ENCODE data around the gene IVL. TPM values are rescaled to one million over a fixed set of nuclear protein-coding genes. Genes with fewer than 3 reads are reported as not detected.
A peak's percentile ranks its signal among the peaks of the same experiment; 100 is the strongest.

Gene IVL, protein sequence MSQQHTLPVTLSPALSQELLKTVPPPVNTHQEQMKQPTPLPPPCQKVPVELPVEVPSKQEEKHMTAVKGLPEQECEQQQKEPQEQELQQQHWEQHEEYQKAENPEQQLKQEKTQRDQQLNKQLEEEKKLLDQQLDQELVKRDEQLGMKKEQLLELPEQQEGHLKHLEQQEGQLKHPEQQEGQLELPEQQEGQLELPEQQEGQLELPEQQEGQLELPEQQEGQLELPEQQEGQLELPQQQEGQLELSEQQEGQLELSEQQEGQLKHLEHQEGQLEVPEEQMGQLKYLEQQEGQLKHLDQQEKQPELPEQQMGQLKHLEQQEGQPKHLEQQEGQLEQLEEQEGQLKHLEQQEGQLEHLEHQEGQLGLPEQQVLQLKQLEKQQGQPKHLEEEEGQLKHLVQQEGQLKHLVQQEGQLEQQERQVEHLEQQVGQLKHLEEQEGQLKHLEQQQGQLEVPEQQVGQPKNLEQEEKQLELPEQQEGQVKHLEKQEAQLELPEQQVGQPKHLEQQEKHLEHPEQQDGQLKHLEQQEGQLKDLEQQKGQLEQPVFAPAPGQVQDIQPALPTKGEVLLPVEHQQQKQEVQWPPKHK
- total RNA-seq, result not detected

DNA sequence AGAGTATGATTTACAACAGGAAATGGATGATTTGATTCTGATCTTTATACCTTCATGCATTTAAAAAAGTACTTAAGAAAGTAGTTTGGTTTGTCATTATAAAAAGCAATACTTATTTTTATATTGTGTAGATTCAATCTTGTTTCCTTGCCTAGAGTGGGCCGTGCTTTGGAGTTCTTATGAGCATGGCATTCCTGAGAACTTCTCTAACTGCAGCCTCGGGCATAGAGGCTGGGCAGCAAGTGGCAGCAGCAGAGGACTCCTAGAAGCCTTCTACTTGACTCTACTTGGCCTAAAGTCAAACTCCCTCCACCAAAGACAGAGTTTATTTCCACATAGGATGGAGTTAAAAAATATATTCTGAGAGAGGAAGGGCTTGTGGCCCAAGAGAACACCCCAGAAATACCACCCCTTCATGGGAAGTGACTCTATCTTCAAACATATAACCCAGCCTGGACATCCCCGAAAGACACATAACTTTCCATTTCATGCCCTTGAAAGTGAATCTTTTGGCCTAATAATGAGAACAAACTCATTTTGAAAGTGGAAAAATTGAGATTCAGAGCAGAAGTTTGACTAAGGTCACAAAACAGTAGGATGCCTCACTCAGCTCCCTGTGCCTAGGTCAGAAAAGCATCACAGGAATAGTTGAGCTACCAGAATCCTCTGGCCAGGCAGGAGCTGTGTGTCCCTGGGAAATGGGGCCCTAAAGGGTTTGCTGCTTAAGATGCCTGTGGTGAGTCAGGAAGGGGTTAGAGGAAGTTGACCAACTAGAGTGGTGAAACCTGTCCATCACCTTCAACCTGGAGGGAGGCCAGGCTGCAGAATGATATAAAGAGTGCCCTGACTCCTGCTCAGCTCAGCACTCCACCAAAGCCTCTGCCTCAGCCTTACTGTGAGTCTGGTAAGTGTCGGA is at the start of gene IVL:
TSS of gene IVL (plus strand) at position 861 of the 916 bp plus-strand sequence. CDS start 1,252 bp downstream, outside the sequence.
- no peak for DNase-seq (ENCODE audit: low read depth in 2 of 3, low spot score in 2 of 3)

DNA sequence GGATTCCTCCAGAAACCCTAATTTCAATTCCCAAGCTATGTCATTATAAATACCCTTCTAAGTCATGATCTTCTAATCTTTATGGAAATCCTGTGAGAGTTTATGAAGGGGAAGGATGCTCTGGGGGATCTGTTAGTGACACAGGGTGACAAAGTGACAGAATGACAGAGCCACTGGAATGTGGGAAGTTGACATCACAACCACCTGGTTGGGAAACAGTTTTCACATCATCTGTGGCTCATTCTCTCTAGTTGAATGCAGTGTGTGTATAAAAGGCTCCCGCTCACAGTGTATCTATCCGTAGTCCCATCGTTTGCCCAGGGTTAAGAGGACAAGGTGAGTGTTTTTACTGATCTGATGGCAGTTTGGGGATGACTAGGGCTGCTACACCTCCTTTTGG is 48.6 kb upstream of the IVL start, which contains the start of gene LCE7A:
TSS of gene LCE7A (plus strand) at position 301 of the 400 bp plus-strand sequence. CDS start 702 bp downstream, outside the sequence.
- DNase-seq (ENCODE audit: low read depth in 2 of 3, low spot score in 2 of 3), result no peak

DNA sequence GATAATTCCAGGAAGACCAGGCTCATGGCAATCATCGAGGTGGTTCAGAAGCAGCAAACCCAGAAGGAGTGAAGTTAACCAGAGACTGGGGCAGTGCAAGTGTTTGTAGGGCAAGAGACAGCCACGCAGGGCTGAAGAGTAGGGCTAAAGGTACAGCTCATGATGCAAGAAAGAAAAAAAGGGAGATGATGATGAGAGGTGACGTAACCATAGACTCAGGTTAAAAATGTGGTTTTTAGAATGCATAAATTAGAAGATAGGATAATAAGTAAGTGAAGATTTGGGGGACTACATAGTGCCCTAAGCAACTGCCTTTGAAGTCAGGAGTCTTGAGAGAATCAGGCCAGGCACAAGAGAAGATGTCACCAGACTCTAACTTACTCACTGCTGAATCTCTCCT is 48.2 kb upstream of the IVL start:
- no peak for DNase-seq (ENCODE audit: low read depth in 2 of 3, low spot score in 2 of 3)

DNA sequence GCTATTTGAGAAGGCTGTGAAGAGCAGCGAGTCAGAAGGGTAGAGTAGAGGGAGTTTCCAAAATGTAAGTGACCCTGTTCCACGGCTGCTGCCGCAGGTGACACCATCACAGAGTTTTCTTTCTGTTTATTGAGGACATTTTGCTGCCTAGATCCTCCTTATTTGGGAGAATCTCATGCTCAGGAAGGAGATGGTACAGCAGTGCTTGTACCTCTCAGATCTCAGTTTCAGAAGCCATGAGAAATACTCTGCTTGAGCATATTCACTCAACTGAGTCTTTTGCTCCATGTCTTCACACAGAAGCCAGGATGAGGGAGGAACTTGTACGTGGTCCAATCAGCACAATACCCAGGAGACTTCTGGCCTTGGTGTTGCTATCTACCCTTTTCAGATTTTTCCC is 47.0 kb upstream of the IVL start:
- no peak for DNase-seq (ENCODE audit: low read depth in 2 of 3, low spot score in 2 of 3)

DNA sequence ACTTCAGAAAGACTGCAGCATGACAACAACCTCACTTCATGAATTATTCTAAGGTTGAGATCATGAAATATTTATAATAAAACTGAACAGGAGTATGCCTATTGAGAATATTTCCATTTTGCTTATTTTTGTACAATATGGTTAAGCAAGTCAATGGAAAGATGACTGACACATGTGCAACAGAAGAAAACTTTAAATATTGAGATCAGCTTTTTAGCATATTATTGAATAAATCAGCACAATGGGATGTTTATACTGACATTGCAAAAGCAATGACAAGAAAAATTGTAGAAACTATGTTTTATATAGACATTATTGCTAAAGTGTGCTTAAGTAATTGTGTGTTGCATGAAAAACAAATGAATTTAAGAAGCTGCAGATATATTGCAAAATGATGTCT is 43.9 kb upstream of the IVL start:
- no peak for DNase-seq (ENCODE audit: low read depth in 2 of 3, low spot score in 2 of 3)

DNA sequence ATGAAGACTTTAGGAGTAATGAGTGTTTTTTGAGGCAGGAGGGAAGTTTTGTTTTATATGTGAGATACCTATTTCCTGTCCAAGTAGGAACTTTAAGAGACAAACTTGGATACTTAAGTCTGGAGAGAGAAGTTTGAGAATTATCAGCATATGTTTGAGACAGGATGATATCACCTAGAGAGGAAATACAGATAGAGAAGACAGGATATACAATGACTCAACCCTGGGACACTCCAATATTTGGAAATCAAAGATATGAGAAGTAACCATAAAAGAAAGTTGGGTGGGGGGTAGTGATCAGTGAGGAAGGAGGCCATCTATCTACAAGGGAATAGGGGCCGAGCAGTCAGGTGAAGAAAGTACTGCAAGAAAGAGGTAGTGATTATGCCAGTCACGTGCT is 42.0 kb upstream of the IVL start:
- no peak for DNase-seq (ENCODE audit: low read depth in 2 of 3, low spot score in 2 of 3)

DNA sequence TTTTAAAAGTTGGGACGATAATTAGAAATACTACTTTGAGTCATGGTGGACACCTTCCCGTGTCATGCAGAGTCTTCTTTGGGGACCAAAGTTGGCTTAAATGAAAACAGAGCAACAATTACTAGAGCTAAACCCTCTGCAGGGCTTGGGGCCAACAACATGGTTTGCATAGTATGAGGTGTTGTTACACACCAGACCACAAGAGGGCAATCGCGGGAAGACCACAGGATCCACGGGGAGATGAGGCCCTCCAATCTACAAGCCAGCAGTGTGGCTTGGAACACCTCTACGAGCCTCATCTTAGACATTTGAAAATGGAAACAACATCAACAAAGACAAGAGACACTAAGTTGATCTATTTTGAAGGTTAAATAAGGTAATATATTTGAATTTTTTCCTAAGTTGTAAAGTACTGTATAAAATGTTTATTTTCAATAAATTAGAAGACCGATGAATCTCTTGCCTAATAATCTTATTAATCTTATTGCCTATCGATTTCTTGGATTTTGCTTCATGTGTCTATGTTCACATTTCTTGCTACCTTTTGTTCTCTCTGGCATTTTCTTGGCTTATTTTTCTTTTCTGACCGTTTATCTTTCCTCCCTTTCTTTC is 38.4 kb upstream of the IVL start:
- peak; percentile 6 to 79 (median 51) for DNase-seq (ENCODE audit: low read depth in 2 of 3, low spot score in 2 of 3)

DNA sequence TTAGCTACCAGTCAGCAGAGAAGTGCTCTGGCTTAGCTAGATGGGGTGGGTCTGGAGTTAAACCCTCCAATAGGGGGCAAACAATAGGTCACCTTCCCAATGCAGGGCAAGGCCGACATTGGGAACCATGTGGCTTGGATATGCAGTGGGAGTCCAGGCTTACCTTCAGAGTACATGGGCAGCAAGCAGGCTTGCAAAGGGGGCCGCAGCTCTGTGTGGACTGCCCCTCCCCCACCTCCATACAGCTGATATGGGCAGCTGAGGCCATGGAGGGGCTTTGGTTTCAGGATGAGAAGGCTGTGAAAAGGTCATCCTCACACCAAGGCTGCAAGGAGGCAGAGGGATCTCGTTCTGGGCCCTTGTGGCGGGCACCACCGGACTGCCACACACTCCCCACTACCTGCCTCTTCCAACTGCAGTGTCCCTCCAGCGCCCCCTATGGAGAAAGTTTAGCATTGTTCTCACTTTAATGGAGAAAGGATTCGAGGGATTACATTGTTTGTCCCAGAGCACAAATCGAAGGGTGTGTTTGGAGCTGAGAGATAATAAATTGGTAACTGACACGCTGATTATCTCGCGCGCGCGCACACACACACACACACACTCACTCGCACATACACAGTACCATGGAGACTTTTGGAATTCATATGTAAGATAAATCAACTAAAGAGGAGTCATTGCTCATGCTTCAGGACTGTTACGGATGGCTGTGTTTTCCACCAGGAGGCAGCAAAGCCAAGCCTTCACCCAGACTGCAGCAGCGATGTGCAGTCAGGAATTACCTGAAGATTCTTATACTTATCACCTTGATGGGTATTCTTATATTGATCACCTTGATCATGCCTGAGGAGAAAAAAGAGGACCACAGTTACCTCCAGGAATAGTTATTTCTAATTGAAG is 37.3 kb upstream of the IVL start:
- peak in 2 of 3 donors; percentile 13 to 55 for DNase-seq (ENCODE audit: low read depth in 2 of 3, low spot score in 2 of 3)

DNA sequence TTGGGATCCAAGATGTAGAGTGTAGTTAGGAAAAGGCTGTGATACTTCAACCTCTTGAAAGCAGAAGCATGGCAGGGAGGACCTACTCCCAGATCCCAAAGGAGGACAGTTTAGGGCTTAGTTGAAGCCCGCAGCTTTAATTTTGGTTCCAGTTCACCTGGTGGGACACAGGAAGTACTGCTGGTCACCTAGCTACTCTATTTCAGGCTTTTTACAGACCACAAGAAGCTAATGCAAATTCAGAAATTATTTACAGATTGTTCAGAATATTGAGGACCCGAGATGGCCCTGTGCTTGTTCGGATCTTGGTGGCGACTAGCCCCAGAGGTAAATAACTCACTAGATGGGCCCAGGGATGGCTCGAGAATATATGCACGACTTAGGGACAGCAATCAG is 36.6 kb upstream of the IVL start:
- no peak for DNase-seq (ENCODE audit: low read depth in 2 of 3, low spot score in 2 of 3)

DNA sequence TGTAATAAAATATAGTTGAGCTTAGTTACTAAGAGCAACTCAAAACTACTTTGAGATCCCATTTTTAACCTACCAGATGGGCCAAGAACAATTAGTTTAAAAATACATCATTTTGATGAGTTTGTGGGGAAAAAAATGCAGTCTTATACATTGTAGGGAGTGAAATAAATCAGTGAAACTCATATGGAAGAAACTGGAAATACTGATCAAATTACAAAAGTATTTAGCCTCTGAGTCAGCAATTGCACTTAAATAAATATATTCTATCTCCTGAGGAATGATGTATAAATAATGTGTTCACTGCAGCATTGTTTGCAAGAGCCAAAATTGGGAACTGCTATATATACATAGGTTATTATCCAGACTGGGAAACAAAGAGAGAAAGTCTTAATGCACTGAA is 34.9 kb upstream of the IVL start:
- DNase-seq (ENCODE audit: low read depth in 2 of 3, low spot score in 2 of 3), result no peak

DNA sequence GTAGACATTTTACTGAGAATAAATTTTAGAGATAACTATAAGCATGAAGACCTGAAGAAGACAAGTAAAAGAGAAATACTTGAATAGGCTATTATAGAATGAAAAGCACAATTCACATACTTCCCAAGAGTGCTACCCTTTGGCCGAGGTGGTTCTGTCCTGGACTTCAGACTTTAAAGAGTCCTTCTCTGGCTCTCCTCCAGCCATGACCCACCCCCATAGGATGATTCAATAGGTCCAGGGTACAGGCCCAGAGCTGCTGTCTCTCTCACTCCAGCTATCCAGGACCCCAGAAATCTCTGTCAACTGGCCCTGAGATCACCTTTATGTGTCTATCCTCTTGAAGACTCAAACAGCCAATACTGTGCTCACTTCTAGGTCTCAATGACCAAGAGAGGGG is 31.5 kb upstream of the IVL start:
- DNase-seq (ENCODE audit: low read depth in 2 of 3, low spot score in 2 of 3), result no peak

DNA sequence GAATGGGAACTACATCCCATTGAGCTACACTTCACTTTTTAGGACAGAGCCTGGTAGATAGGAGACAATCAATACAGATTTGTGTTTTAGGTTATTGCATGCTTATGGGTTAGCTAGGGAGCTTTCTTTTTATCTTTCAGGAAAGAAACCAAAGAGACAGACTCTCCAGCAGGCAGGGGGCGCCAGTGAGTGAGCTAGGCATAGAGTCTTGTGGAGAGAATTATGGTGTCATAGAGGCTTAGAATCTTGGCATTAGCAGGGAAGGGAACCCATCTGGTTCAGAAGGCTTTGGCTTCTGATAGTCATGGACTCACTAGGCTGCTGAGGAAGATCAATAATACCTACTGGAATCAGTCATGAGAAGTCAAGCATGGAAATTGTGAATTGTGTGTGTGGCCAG is 30.3 kb upstream of the IVL start, which contains the start of gene SMCP:
TSS of gene SMCP (plus strand) at position 281 of the 400 bp plus-strand sequence. CDS start 6,101 bp downstream, outside the sequence.
- DNase-seq (ENCODE audit: low read depth in 2 of 3, low spot score in 2 of 3), result no peak

DNA sequence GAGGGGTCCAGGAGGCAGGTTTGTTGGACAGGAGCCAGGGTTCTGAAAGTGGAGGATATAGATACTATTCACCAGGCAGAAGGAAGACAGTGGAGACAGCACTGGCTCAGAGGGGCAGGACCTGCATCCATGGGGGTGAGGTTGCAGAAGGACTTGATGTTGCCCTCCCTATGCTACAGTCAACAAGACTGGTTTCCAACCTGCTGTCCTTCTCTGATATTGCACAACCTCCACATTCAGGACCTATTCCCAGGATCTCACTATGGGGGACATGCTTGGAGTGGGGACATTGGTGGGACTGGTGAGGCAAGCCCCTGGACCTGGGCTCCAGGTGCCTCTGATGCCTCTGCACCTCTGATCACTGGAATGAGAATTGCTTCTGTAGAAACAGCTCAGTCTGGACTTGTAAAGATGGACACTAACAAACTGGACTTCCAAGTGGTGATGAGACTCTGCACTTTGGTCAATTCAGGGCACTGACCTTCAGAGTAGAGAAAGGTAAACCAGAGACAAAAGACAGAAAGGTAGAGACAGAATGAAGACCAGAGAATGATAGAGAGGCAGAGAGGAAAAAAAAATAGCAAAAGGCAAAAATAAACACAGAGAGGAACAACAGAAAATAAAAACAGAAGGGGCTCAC is 28.7 kb upstream of the IVL start:
- DNase-seq (ENCODE audit: low read depth in 2 of 3, low spot score in 2 of 3), result no peak

DNA sequence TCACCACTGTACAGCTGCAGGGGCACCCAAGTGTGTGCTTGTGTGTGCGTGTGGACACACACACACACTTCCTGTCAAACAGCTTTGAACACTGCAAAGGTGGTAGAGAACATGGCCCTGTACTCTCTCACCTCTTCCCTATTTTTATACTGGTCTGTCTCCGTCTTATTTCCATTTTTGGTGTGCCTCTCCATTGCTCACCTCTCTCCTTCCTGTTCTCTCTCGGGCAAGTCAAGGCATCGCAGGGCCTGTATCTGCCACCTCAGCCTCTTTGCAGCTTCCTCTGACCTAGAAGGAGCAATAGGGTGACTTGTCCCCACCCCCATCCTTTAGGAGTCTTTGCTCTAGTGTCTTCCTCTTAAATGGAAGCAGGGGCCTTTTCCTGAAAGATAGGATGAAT is 28.0 kb upstream of the IVL start:
- DNase-seq (ENCODE audit: low read depth in 2 of 3, low spot score in 2 of 3), result no peak

DNA sequence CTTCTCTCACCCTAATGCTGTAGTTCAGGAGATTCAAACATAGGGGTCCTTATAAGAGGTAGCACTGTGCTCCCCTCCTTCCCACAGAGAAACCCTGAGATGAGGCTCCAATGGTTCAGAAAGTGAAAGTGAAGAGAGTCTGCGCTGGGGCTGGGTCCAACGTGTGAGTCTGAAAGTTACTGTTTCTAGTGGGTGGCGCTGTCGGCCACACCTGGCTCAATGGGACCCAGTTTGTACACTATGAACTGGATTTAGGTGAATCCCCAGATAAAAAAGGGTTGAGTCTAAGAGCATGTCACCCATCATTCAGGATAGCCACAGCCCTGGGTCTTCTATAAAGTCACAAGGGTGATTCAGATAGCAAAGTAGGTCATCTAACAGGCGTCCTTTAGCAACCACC is 27.4 kb upstream of the IVL start:
- DNase-seq (ENCODE audit: low read depth in 2 of 3, low spot score in 2 of 3), result no peak

DNA sequence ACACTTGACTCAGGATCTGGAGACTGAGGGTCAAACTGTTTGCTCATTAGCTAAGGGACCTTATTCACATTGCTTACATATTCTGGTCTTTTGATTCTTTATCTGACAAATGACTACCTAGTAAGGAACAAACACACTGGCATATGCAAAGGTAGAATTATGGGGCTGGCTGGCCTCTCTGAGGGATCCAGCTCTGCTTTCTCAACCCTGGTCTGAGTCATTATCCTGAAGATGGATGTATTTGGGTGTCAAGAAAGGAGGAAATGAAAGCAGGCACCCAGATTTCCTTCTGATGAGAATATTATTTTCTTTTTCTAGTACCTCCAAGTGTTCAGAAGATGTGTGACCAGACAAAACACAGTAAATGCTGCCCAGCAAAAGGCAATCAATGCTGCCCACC is 24.3 kb upstream of the IVL start:
- no peak for DNase-seq (ENCODE audit: low read depth in 2 of 3, low spot score in 2 of 3)

DNA sequence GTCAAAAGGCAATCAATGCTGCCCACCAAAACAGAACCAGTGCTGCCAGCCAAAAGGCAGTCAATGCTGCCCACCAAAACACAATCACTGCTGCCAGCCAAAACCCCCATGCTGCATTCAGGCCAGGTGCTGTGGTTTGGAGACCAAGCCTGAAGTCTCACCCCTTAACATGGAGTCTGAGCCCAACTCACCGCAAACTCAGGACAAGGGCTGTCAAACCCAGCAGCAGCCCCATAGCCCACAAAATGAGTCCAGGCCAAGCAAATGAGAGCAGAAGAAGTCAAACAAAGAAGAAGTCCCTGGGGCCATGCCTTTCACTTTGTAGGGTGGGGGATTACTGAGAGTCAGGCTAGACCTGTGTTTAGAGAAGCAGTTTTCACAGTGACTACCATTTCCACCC is 23.8 kb upstream of the IVL start:
- no peak for DNase-seq (ENCODE audit: low read depth in 2 of 3, low spot score in 2 of 3)

DNA sequence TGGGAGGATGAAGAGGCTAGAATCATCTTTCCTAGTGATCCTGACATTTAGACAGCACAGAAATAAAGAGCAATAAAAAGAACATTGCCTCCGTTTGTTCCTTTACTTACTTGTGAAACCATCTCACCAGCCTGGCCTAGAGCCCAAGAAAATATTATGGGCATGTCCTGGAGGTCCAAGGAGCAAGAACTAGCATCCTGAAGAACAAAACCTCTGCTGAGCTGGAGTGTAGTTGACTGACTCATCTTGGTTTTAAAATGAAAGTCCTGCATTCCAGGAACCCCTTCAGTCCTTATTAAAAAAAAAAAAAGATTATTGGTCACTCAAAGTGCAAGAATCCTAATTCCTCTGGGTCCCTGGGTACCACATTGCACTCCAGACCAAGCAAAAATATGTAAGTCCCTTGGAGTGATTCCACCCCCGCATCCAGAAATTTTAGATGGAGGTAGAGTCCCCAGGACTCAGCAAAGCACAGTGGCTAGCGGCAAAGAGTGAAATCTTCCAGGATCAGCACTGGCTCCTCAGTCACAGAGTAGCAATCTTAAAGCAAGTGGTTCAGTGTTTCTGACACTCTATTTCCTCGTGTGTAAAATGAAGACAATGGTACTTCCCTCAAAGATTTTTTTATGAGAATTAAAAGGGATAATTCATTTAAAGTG is 23.3 kb upstream of the IVL start:
- DNase-seq (ENCODE audit: low read depth in 2 of 3, low spot score in 2 of 3), result no peak

DNA sequence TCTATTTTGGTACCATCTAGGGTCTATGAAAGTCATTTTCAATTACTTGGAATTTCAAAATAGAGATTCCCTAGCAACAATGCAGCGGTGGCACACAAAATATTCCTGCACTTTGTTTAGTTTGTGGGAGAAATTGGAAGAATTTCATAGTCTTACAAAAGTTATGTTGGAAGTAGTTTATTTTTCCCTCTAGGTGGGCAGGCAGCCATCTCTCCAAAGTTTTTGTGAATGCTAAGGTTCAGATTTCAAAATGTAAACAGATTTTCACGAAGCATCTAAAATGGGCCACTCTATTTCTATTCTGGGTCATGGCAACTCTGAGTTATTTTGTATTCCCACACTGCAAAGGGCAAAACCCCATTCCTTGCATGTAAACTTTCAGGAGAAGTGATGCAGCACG is 22.3 kb upstream of the IVL start:
- no peak for DNase-seq (ENCODE audit: low read depth in 2 of 3, low spot score in 2 of 3)
